DND-41 (cell line): ENCODE measurements around the gene ARHGAP22.

Source experiments
- CTCF ChIP-seq: IDR thresholded peaks from 2 replicates; pipeline ENCODE4 v1.5.1; 2012; ENCODE audit warnings: borderline replicate concordance, low read length, moderate library complexity, mild to moderate bottlenecking; ENCODE audit not compliant: poor library complexity, severe bottlenecking; ENCODE audit errors: extremely low read depth
- EZH2 ChIP-seq: IDR thresholded peaks from 3 replicates; pipeline ENCODE4 v1.6.1; 2012; ENCODE audit warnings: borderline replicate concordance, low read depth, mild to moderate bottlenecking, moderate library complexity, low read length, inconsistent platforms; ENCODE audit not compliant: severe bottlenecking

- no peak for TF ChIP-seq CTCF
- no peak for TF ChIP-seq EZH2
Observed at GRCh38 chr10:48484911-48485310, 120.0 kb downstream of the ARHGAP22 start.
